GM13976 (cell line): ENCODE data around the gene EPB41L4A.

ENCODE experiments used
- DNase-seq: peaks from one replicate; pipeline ENCODE4 v3.0.0; 2012; ENCODE audit warnings: low spot score
- in situ Hi-C: fragments of 300-500 bp; cut with MboI; formaldehyde crosslinking; loops from one replicate; pipeline ENCODE4 v1.12.0; 2022; ENCODE audit warnings: low sequenced_read_pairs, mixed read lengths, inconsistent platforms; ENCODE audit not compliant: unreplicated experiment
- TF ChIP-seq, protein P1 (sequence below): IDR thresholded peaks from 2 replicates; pipeline ENCODE4 v1.5.1; 2012; ENCODE audit warnings: borderline replicate concordance, mild to moderate bottlenecking; ENCODE audit not compliant: insufficient read depth; ENCODE audit errors: extremely low read depth, missing control alignments, control extremely low read depth

Gene EPB41L4A

GRCh38 chr5:112154940-112155686 is 264.0 kb downstream of the EPB41L4A start:
- in situ Hi-C loops = no loop called here
- no peak for DNase-seq
- TF ChIP-seq, protein P1, sequence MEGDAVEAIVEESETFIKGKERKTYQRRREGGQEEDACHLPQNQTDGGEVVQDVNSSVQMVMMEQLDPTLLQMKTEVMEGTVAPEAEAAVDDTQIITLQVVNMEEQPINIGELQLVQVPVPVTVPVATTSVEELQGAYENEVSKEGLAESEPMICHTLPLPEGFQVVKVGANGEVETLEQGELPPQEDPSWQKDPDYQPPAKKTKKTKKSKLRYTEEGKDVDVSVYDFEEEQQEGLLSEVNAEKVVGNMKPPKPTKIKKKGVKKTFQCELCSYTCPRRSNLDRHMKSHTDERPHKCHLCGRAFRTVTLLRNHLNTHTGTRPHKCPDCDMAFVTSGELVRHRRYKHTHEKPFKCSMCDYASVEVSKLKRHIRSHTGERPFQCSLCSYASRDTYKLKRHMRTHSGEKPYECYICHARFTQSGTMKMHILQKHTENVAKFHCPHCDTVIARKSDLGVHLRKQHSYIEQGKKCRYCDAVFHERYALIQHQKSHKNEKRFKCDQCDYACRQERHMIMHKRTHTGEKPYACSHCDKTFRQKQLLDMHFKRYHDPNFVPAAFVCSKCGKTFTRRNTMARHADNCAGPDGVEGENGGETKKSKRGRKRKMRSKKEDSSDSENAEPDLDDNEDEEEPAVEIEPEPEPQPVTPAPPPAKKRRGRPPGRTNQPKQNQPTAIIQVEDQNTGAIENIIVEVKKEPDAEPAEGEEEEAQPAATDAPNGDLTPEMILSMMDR = no peak

- TF ChIP-seq, protein P1 = no peak
- no peak for DNase-seq
- in situ Hi-C loops = loop anchor here (10.0 to 25.0 kb wide), 3 partner anchors 385 to 1387 kb away; no protein-coding TSS in a partner anchor
These were observed 269.4 kb downstream of the EPB41L4A start for GRCh38 chr5:112149727-112150126.

- TF ChIP-seq, protein P1 = peak; percentile 55
- in situ Hi-C loops = loop anchor here (10.0 to 25.0 kb wide), 3 partner anchors 382 to 1384 kb away; no protein-coding TSS in a partner anchor
- DNase-seq = peak; percentile 44
These were observed 272.5 kb downstream of the EPB41L4A start for GRCh38 chr5:112146323-112147226.

DNA sequence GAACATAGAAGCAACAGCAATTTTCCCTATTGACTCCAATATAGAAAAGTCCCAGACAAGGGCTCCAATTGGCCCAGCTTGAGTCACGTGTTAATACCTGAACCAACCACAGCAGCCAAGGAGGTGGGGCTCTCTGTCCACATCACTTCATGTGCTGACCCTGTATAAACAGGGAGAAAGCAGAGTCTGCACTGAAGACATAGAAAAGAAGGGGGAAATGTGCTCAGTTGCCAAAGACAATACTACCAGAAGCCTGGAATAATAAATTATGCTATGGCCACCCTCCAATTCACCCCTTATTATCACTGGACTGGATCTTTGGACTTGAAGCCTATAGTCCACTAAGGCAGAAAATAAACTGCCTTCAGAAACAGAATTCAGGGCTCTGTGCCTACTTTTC is 275.4 kb downstream of the EPB41L4A start:
- no peak for DNase-seq
- TF ChIP-seq, protein P1 = no peak
- in situ Hi-C loops = loop anchor here (5.0 to 25.0 kb wide), 4 partner anchors 379 to 1381 kb away; no protein-coding TSS in a partner anchor

GRCh38 chr5:112142769-112143270 is 276.3 kb downstream of the EPB41L4A start:
- TF ChIP-seq, protein P1 = no peak
- in situ Hi-C loops = loop anchor here (5.0 to 25.0 kb wide), 4 partner anchors 378 to 1381 kb away; no protein-coding TSS in a partner anchor
- no peak for DNase-seq

DNA sequence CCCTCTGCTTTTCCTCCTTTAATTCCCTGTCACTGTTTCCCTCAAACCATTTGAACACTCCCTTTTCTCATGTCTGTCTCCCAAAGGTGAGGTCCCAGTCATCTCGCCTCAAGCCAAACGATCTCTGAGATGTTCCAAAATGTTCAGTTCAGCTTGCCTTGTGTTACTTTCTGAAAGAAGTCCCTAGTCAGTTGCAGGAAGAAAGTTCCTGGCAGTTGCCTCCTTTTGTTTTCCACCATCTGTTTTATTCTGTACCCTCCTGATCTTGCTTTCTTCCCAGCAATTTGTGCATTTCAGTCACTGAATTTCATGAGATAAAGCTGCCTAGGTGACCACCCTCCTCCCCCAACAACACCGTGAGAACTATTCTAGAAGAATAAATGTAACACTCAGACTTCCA is 277.5 kb downstream of the EPB41L4A start:
- DNase-seq = no peak
- in situ Hi-C loops = loop anchor here (5.0 to 25.0 kb wide), 4 partner anchors 377 to 1379 kb away; no protein-coding TSS in a partner anchor
- TF ChIP-seq, protein P1 = no peak
